ENCODE measurements around the gene KDM3A.

DNA sequence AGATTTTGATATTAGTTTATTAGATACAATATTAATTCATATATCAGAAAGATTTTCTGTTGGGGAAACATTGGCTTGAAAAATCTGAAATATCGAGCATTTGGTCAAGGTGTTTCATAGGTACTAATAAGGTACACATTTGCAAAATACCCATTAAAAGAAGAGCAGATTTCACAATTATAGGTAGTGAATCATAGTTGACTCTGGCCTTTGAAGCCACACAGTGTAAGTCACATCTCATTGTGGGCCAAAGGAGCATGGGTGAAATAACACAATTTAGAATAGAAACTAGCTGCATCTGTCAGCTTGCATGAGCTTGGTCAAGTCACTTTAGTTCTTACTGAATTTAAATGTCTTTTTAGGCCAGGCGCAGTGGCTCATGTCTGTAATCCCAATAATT is 4.9 kb downstream of the KDM3A start:
- TF ChIP-seq POLR2A (IDR thresholded peaks at IDR 0.05; ENCODE audit: low read length) (no peak), GATA1 (IDR thresholded peaks at IDR 0.05; ENCODE audit: low read depth, low read length) (no peak)
